SIG-M5 treated with dmso at 0.1 percent for 504 hours (cell line): ENCODE data around the gene ZNF469.

Source experiments
- DNase-seq: peaks from one replicate; lab custom pipeline; 2025; ENCODE audit not compliant: unreplicated experiment; lab: John Stamatoyannopoulos, UW

ZNF469 gene, protein sequence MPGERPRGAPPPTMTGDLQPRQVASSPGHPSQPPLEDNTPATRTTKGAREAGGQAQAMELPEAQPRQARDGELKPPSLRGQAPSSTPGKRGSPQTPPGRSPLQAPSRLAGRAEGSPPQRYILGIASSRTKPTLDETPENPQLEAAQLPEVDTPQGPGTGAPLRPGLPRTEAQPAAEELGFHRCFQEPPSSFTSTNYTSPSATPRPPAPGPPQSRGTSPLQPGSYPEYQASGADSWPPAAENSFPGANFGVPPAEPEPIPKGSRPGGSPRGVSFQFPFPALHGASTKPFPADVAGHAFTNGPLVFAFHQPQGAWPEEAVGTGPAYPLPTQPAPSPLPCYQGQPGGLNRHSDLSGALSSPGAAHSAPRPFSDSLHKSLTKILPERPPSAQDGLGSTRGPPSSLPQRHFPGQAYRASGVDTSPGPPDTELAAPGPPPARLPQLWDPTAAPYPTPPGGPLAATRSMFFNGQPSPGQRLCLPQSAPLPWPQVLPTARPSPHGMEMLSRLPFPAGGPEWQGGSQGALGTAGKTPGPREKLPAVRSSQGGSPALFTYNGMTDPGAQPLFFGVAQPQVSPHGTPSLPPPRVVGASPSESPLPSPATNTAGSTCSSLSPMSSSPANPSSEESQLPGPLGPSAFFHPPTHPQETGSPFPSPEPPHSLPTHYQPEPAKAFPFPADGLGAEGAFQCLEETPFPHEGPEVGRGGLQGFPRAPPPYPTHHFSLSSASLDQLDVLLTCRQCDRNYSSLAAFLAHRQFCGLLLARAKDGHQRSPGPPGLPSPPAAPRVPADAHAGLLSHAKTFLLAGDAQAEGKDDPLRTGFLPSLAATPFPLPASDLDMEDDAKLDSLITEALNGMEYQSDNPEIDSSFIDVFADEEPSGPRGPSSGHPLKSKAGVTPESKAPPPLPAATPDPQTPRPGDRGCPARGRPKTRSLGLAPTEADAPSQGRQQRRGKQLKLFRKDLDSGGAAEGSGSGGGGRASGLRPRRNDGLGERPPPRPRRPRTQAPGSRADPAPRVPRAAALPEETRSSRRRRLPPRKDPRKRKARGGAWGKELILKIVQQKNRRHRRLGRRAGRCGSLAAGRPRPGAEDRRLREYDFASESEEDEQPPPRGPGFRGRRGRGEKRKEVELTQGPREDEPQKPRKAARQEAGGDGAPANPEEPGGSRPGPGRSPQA (N-terminal part only)

GRCh38 chr16:88382491-88383400 lies at the start of gene ZNF469:
TSS of gene ZNF469 (plus strand) at chr16:88382959. CDS start at chr16:88427471, 44,512 bp downstream.
- no peak for DNase-seq

DNA sequence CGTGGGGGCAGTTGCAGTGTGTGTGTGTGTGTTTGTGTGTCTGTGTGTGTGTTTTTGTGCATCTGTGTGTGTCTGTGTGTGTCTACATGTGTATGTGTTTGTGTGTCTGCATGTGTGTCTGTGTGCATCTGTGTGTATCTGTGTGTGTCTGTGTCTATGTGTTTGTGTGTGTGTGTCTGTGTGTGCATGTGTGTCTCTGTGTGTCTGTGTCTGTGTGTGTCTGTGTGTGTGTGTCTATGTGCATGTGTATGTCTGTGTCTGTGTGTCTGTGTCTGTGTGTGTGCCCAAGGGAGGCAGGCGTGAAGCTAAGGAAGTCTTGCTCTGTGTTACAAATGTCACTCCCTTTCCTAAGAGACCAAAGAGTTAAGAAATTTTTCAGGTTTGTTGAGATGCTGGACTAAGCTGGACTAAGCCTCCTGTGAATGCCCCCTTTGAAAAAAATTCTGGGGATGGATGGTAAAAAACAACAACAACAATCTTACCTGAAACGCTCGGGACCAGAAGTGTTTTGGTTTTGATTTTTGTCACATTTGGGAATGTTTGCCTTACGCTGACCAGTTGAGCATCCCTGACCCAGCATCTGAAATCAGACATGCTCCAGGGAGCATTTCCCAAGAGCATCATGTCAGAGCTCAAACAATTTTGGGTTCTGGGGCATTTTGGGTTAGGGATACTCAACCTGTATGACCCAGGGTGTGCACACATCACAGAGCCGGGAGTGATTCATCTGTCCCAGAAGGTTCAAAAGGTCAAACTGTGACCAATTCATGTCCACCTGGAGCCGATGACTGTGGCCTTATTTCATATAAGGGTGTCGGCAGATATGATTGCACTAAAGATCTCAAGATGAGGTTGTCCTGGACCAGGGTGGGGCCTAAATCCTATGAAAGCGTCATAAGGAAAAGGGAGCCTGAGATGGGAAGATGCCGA lies 48.6 kb upstream of the ZNF469 start:
- DNase-seq: no peak

- no peak for DNase-seq
Measured at GRCh38 chr16:88334778-88335720, 47.7 kb upstream of the ZNF469 start.

DNA sequence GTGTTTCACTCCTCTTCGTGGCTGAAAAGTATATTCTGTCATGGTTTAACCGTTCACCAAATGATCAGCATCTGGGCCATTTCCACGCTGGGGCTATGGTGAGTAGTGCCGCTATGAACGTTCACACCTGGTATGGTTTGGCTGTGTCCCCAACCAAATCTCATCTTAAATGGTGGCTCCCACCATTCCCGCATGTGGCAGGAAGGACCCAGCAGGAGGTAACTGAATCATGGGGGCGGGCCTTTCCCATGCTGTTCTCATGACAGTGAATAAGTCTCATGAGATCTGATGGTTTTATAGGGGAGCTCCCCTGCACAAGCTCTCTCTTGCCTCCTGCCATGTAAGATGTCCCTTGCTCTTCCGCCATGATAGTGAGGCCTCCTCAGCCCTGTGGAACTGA lies 45.7 kb upstream of the ZNF469 start:
- no peak for DNase-seq

DNA sequence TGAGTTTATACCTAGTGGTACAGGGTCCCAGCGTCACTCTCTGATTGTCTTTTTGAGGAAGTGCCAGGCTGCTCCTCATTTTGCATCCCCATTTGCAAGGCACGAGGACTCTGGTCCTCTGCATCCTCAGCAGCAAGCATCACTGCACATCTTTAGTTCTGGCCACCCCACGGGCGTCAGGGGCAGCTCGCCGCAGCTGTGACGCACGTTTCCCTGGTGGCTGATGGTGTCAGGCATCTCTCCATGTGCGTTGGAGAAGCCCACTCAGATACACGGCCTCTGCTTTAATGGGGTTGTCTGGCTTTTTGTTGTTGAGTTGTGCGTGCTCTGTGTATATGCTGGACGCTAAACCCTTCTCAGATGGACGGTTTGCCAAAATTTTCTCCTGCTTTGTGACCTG lies 45.2 kb upstream of the ZNF469 start:
- no peak for DNase-seq

- DNase-seq: no peak
Measured at GRCh38 chr16:88338111-88338510, 44.6 kb upstream of the ZNF469 start.

DNA sequence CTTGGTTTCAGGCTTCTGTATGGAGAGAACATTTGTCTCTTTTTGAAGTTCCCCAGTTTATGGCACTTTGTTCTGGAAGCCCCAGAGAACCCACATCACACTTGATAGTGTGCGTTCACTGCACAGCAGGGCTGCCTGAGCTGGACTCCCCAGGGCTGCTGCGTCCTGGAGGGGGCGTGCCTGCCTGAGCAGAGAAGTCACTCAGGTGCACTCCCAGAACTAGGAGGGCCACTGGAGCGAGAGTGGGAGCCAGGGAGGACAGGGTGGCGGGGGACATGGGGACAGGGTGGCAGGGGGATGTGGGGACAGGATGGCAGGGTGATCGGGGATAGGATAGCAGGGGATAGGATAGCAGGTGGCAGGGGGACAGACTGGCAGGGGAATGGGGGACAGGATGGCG lies 43.9 kb upstream of the ZNF469 start:
- DNase-seq: no peak

- no peak for DNase-seq
Measured at GRCh38 chr16:88339930-88340754, 42.6 kb upstream of the ZNF469 start.

DNA sequence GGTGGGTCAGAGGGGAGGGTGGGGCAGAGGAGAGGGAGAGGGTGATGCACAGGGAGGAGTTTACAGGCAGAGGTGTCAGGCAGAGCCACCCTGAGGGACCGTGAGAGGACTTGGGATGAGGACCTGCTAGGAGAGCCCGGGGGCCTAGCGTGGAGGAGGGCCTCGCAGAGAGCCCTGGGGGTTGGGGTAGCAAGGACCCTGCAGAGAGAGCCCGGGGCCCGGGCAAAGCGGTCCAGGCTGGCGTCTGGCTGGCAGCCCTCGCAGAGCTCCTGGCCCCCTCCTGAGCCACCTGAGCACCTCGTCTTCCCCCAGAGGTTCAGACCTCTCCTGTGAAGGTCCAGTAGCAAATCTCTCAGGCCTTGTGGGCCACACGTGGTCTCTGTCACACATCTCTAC lies 42.0 kb upstream of the ZNF469 start:
- no peak for DNase-seq

DNA sequence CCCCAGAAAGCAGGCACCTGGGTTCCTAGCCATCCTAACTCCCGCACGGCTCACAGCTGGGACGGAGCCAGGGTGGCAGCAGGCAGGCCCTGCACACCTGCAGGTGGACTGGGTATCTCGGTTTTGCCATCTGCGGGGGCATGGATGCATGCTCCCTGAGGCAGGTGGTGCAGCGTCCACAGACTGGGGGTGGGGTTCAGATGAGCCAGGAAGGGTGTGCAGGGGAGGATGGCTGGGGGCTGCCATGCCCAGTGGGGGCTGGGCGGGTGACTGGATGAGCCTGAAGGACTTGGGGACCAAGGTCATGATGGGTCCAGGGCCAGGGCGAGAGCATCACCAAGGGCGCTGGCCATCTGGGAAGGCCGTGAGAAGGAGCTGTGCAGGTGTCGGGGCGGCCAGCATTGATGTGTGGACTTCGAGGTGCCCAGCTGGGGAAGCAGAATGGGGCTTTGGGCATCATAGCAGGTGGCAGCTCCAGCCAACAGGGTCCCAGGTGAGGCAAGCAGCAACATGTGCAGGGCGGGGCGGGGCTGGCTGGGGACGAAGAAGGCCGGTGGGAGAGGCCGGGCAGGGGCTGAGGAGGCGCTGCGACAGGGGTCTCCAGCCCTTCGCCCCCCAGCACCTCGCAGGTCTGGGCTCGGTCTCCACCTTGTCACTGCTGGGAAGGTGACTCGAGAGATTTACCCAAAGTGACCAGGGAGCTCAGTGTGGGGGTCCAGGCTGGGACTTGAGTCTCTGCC lies 41.0 kb upstream of the ZNF469 start:
- DNase-seq: no peak

DNA sequence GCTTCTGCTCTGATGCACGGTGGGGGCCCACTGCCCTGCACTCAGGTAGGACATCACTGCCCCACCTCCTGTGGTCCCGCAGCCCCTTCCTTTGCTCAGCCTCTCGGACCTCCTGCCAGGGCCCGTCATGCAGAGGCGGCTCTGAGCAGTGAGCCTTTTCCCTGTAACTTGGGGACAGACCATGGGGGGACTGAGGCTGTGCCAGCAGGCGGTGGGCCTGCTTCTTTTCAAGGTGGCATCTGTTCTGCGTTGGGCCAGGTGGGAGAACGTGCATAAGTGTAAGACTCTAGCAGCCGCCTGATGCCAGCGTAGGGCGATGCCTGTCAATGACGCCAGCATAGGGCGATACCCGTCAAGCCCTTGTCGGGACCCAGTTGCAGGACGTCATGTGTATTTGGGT lies 40.3 kb upstream of the ZNF469 start:
- DNase-seq: no peak

- DNase-seq: no peak
Measured at GRCh38 chr16:88343271-88343791, 39.4 kb upstream of the ZNF469 start.

DNA sequence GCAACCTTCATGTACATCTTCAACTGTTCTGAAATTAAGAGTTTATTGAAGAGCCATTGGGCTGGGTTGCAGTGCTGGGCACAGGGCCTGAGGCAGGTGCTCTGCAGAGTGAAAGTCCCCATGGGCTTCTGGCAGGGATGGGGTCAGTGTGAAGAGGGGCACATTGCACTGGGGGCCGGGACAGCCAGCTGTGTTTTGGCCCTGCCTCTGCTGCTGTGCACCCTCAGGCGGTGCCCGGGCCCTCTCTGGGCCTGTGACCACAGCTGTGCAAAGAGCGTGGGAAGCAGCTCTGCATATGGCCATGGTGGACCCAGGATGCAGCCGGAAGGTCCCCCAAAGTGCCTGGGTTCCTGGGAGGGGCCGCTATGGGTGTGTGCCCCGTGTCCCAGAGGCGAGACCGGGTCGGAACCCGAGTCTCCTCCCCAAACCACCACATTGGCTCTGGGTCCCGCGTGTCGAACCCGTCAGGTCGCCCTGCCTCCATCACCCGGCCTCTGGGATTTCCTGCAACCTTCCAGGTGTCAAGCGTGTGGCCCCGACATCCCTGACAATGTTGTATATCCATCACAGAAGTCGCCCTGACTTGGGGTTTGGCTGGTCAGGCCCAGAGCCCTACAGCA lies 38.2 kb upstream of the ZNF469 start:
- no peak for DNase-seq

DNA sequence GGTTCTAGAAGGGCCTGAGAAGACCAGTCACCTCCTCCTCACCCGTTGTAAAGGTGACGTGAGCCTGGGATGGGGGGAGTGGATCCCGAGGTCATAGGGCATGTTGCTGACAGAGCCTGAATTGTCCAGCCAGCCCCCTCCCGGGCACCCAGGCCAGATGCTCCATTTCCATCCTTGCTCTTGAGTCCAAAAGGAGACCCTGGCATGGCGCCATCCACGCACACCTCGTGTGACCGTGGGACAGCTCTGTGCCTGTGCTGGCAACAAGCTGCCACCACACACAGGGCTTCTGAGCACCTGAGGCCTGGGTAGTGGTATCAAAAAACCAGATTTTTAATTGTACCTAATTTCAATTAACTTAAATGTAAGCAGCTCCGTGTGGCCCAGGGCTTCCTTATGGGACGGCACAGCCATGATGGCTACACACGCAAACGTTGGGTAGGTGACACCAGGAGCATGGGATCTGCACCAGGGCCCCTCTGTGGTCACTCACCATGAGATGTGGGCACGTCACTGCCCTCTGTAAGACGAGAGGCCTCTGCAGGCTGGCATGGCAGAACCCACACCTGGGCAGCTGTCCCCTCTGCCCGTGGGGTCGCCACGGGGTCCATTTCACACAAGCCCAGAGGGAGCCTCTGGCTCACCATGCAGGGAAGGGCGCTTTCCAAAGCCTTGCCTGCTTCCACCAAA lies 37.6 kb upstream of the ZNF469 start:
- no peak for DNase-seq

- no peak for DNase-seq
Measured at GRCh38 chr16:88345721-88346560, 36.8 kb upstream of the ZNF469 start.
